PFSK-1 (cell line): ENCODE results near the gene EHBP1L1.
A peak's percentile ranks its signal among the peaks of the same experiment; 100 is the strongest.

ENCODE experiments used
- FOXP2 ChIP-seq: optimal IDR thresholded peaks from 2 replicates; pipeline ENCODE3; 2011; ENCODE audit warnings: borderline replicate concordance, control low read depth, inconsistent platforms; ENCODE audit not compliant: insufficient read depth; ENCODE audit errors: extremely low read length, extremely low read depth
- POLR2AphosphoS5 ChIP-seq: IDR thresholded peaks from 2 replicates; pipeline ENCODE4 v1.6.1; 2012; ENCODE audit warnings: low read depth, mild to moderate bottlenecking, control low read depth, low read length, moderate library complexity
- REST ChIP-seq, 2 experiments: IDR thresholded peaks; 2 replicates each; pipeline versions ENCODE4 v1.6.1 to v1.8.0; 2011 to 2012; ENCODE audit warnings: low read depth in 2 of 2, low read length in 2 of 2, control low read depth in 1 of 2, inconsistent platforms in 1 of 2, mild to moderate bottlenecking in 1 of 2, moderate library complexity in 1 of 2; ENCODE audit not compliant: insufficient read depth in 1 of 2
- SIN3A ChIP-seq: IDR thresholded peaks from 2 replicates; pipeline ENCODE4 v1.6.1; 2012; ENCODE audit warnings: mild to moderate bottlenecking, low read length, moderate library complexity, borderline replicate concordance; ENCODE audit not compliant: insufficient read depth
- TAF1 ChIP-seq: IDR thresholded peaks from 2 replicates; pipeline ENCODE4 v1.6.1; 2012; ENCODE audit warnings: low read length, control low read depth, borderline replicate concordance; ENCODE audit not compliant: insufficient read depth

EHBP1L1 gene

GRCh38 chr11:65611028-65611757, 35.3 kb downstream of the EHBP1L1 start:
- TF ChIP-seq SIN3A (peak; percentile 64; the same call in 1 of the 2 replicates), POLR2AphosphoS5 (peak; percentile 41; the same call in 1 of the 2 replicates), TAF1 (peak; percentile 65; the same call in 1 of the 2 replicates), FOXP2 (no peak), REST (IDR thresholded peaks at IDR 0.05; ENCODE audit: insufficient read depth in 1 of 2, low read depth in 2 of 2, low read length in 2 of 2) (peak in 1 of 2 experiments; percentile 61; a peak in 1 of 4 replicates)

GRCh38 chr11:65611758-65612603, 36.1 kb downstream of the EHBP1L1 start:
- TF ChIP-seq TAF1 (no peak), SIN3A (no peak), POLR2AphosphoS5 (no peak; the same call in 1 of the 2 replicates), FOXP2 (no peak), REST (IDR thresholded peaks at IDR 0.05; ENCODE audit: insufficient read depth in 1 of 2, low read depth in 2 of 2, low read length in 2 of 2) (no peak)

GRCh38 chr11:65612691-65613090, 36.8 kb downstream of the EHBP1L1 start:
- TF ChIP-seq FOXP2 = no peak
- no peak for TF ChIP-seq POLR2AphosphoS5
- no peak for TF ChIP-seq SIN3A
- TF ChIP-seq TAF1 = no peak
- TF ChIP-seq REST (IDR thresholded peaks at IDR 0.05; ENCODE audit: insufficient read depth in 1 of 2, low read depth in 2 of 2, low read length in 2 of 2) = no peak

GRCh38 chr11:65613091-65613928, 37.5 kb downstream of the EHBP1L1 start:
- TF ChIP-seq REST (IDR thresholded peaks at IDR 0.05; ENCODE audit: insufficient read depth in 1 of 2, low read depth in 2 of 2, low read length in 2 of 2) (no peak), POLR2AphosphoS5 (no peak), FOXP2 (no peak), SIN3A (0 out of 2 replicates have a peak, but pooled peaks have one; percentile 30)
